ENCODE results near the gene C19orf53.

C19orf53 gene

DNA sequence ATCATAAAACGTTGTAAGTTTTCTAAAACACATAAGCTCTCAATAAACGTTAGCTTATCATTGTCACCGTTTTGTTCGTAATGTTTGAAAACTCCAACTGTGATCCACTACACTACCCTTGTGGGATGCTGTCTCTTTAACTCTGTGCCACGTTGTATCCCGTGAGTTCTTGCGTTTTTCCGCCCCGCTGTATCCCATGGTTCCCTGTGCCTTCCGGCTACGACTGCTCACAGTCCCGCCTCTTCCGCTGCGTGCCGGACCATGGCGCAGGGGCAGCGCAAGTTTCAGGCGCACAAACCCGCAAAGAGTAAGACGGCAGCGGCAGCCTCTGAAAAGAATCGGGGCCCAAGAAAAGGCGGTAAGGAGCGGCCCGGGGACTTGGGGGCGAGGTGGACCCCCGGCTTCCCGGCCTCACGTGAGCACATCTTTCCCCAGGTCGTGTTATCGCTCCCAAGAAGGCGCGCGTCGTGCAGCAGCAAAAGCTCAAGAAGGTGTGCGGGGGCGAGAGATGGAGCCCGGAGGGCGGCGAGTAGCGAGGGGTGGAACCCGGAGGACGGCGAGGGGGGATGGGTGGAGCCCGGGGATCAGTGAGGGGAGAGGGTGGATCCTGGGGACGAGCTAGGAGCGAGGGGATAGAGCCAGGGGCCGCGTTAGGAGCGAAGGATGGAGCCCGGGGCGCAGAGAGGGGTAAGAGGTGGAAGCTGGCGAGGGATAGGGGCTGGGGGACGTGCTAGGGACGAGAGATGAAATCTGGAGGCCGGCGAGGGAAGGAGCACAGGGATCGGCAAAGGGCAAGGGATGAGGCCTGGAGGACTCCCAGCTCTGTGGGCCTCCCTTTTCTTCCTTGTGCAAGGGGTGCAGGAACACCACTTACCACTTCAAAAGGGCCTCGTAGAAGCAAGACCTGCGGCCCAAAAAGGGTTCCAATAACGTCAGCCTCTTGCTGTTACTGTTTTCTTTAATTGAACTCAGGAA lies at the start of gene C19orf53:
Gene C19orf53, plus strand, starts transcription at position 240 of the 975 bp plus-strand sequence. Its CDS starts 22 bp downstream, at position 262.
- H3K4me3 ChIP-seq (ENCODE audit: low read length): peak within 1 kb of the TSS; percentile 83
- peak; percentile 95 for DNase-seq (ENCODE audit: low read depth)
- TF ChIP-seq, protein P1, sequence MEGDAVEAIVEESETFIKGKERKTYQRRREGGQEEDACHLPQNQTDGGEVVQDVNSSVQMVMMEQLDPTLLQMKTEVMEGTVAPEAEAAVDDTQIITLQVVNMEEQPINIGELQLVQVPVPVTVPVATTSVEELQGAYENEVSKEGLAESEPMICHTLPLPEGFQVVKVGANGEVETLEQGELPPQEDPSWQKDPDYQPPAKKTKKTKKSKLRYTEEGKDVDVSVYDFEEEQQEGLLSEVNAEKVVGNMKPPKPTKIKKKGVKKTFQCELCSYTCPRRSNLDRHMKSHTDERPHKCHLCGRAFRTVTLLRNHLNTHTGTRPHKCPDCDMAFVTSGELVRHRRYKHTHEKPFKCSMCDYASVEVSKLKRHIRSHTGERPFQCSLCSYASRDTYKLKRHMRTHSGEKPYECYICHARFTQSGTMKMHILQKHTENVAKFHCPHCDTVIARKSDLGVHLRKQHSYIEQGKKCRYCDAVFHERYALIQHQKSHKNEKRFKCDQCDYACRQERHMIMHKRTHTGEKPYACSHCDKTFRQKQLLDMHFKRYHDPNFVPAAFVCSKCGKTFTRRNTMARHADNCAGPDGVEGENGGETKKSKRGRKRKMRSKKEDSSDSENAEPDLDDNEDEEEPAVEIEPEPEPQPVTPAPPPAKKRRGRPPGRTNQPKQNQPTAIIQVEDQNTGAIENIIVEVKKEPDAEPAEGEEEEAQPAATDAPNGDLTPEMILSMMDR (IDR thresholded peaks at IDR 0.05; ENCODE audit: insufficient read depth, low read depth, low read length, missing control alignments): no peak

GRCh38 chr19:13726323-13726722 lies 47.9 kb upstream of the C19orf53 start:
- TF ChIP-seq, protein P1 (IDR thresholded peaks at IDR 0.05; ENCODE audit: insufficient read depth, low read depth, low read length, missing control alignments): no peak
- no peak for DNase-seq (ENCODE audit: low read depth)

GRCh38 chr19:13727798-13728197 lies 46.5 kb upstream of the C19orf53 start:
- no peak overlapping the region for H3K4me3 ChIP-seq (ENCODE audit: low read length)
- DNase-seq (ENCODE audit: low read depth): no peak
- TF ChIP-seq, protein P1 (IDR thresholded peaks at IDR 0.05; ENCODE audit: insufficient read depth, low read depth, low read length, missing control alignments): no peak

More at GRCh38 chr19:13726323-13726722, 47.9 kb upstream of the C19orf53 start:
- H3K4me3 ChIP-seq (ENCODE audit: low read length): no peak overlapping the region

- no peak for DNase-seq (ENCODE audit: low read depth)
- H3K4me3 ChIP-seq (ENCODE audit: low read length): no peak overlapping the region
- TF ChIP-seq, protein P1 (IDR thresholded peaks at IDR 0.05; ENCODE audit: insufficient read depth, low read depth, low read length, missing control alignments): no peak
Measured at GRCh38 chr19:13729859-13730258, 44.4 kb upstream of the C19orf53 start.

DNA sequence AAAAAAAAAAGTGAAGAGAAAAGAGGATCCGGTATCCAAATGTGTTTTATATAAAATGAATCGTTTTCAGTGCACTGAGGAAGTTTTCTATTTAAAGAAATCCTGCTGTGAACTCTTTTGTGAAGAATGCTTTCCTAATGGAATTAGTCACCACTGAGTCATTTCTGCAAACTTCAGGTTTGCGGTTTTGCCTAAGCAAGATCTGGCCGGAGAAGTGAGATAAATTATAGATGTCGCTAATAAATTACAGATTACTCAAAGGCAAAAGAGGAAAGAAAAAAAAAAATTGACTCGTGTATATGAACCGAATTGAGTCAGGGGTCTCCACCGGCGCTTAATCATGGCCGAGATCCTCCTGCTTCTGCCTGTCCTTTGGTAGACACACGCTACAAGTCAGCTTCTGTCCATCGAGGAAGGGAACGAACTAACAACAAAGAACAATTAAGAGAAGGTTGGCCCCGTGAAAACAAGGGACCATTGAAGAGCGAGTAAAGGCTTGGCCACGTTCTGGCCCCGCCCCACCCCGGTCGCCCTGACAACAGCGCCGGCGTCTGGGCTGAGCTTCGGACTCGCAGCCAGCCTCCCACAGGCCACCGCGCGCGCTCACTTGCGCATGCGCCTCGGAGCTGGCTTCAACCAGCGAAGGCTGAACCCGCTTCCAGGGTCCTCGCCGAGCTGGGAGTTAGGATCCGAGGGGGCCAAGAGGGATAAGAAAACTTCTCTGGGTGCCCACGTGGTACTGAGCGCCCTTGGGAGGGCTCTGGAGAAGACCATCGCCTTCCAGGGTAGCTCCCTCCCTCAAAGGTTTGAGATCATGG lies 42.9 kb upstream of the C19orf53 start:
- DNase-seq (ENCODE audit: low read depth): peak; percentile 93
- TF ChIP-seq, protein P1 (IDR thresholded peaks at IDR 0.05; ENCODE audit: insufficient read depth, low read depth, low read length, missing control alignments): no peak
- peak overlapping the region; percentile 88 for H3K4me3 ChIP-seq (ENCODE audit: low read length)

GRCh38 chr19:13732337-13732736 lies 41.9 kb upstream of the C19orf53 start:
- peak overlapping the region; percentile 88 for H3K4me3 ChIP-seq (ENCODE audit: low read length)
- TF ChIP-seq, protein P1 (IDR thresholded peaks at IDR 0.05; ENCODE audit: insufficient read depth, low read depth, low read length, missing control alignments): no peak

More at GRCh38 chr19:13732337-13732736, 41.9 kb upstream of the C19orf53 start:
- DNase-seq (ENCODE audit: low read depth): no peak
